HG03175 (cell line): ENCODE measurements around the gene DDB1.
A peak's percentile ranks its signal among the peaks of the same experiment; 100 is the strongest.

Source experiments
- ATAC-seq: cut with Tn5 transposase; IDR thresholded peaks from one replicate; pipeline ENCODE4 v1.9.1; 2021; ENCODE audit warnings: mild to moderate bottlenecking, moderate library complexity; ENCODE audit not compliant: unreplicated experiment

The DDB1 gene

GRCh38 chr11:61298663-61299244 is 34.2 kb downstream of the DDB1 start:
- no peak for ATAC-seq

GRCh38 chr11:61297746-61298145 is 35.2 kb downstream of the DDB1 start:
- ATAC-seq = no peak

- no peak for ATAC-seq
Observed at GRCh38 chr11:61297341-61297740, 35.6 kb downstream of the DDB1 start.

GRCh38 chr11:61295596-61295926 is 37.3 kb downstream of the DDB1 start:
- no peak for ATAC-seq

- ATAC-seq = peak; percentile 79
Observed at GRCh38 chr11:61294717-61295595, 37.9 kb downstream of the DDB1 start, which contains the start of gene VWCE. TSS of gene VWCE (minus strand) at chr11:61295316. CDS start at chr11:61295037, 279 bp downstream.

- peak; percentile 24 for ATAC-seq
Observed at GRCh38 chr11:61293867-61294716, 38.8 kb downstream of the DDB1 start.

- ATAC-seq = no peak
Observed at GRCh38 chr11:61292356-61292755, 40.5 kb downstream of the DDB1 start.

- ATAC-seq = no peak
Observed at GRCh38 chr11:61290905-61291690, 41.8 kb downstream of the DDB1 start.

GRCh38 chr11:61287338-61287977 is 45.4 kb downstream of the DDB1 start:
- ATAC-seq = no peak

GRCh38 chr11:61283613-61284012 is 49.3 kb downstream of the DDB1 start:
- ATAC-seq = no peak

- no peak for ATAC-seq
Observed at GRCh38 chr11:61281581-61282250, 51.2 kb downstream of the DDB1 start.

GRCh38 chr11:61280883-61281580 is 51.9 kb downstream of the DDB1 start:
- ATAC-seq = no peak

- ATAC-seq = no peak
Observed at GRCh38 chr11:61279934-61280659, 52.8 kb downstream of the DDB1 start.

- no peak for ATAC-seq
Observed at GRCh38 chr11:61278001-61278470, 54.9 kb downstream of the DDB1 start.

GRCh38 chr11:61277186-61278000 is 55.5 kb downstream of the DDB1 start:
- no peak for ATAC-seq

GRCh38 chr11:61275191-61275590 is 57.7 kb downstream of the DDB1 start:
- no peak for ATAC-seq

GRCh38 chr11:61274084-61274483 is 58.8 kb downstream of the DDB1 start:
- no peak for ATAC-seq
